B cell (primary cell): ENCODE data around the gene RASA3. TPM values are rescaled to one million over a fixed set of nuclear protein-coding genes. Genes with fewer than 3 reads are reported as not detected.

Source experiments
- ATAC-seq: fragments of 200-7000 bp; cut with Tn5 transposase; one replicate; pipeline ENCODE4 v1.10.0; 2021; ENCODE audit warnings: low read depth, mild to moderate bottlenecking, moderate number of reproducible peaks, moderate library complexity
- CTCF ChIA-PET: fragments of 350-600 bp; sonication (Branson Sonifier 250); formaldehyde crosslinking; loops from one replicate; lab custom pipeline; 2021; ENCODE audit warnings: antibody characterized with exemption, inconsistent platforms; lab: Charles Lee
- POLR2A ChIA-PET: fragments of 350-600 bp; sonication (Branson Sonifier 250); formaldehyde crosslinking; loops from one replicate; lab custom pipeline; 2021; ENCODE audit warnings: antibody characterized with exemption; lab: Charles Lee
- DNase-seq: peaks from one replicate; pipeline ENCODE4 v3.0.0; 2013
- H2AFZ ChIP-seq: 2 replicates; pipeline ENCODE4 v1.6.1; 2012; ENCODE audit warnings: mild to moderate bottlenecking, low read depth, low read length; ENCODE audit not compliant: insufficient read depth, poor library complexity, severe bottlenecking
- H3K27ac ChIP-seq, 2 donors: 1 replicate in 1 of 2; 2 replicates in 1 of 2; pipeline ENCODE4 v1.5.1; 2012 to 2013; ENCODE audit warnings: low read length in 2 of 2, mild to moderate bottlenecking in 2 of 2, moderate library complexity in 1 of 2
- H3K27me3 ChIP-seq, 4 experiments: fragments of 200-600 bp in 1 of 4; sonication (generic) in 1 of 4; replicated peaks in 1 of 4; 1 replicate in 2 of 4; 2 replicates in 2 of 4; pipeline versions ENCODE4 v1.6.1 to v1.7.0; 2013 to 2016; ENCODE audit warnings: low read length in 3 of 4, mild to moderate bottlenecking in 2 of 4, mixed read lengths in 1 of 4, moderate library complexity in 1 of 4; ENCODE audit not compliant: insufficient read depth in 4 of 4, control insufficient read depth in 3 of 4; ENCODE audit errors: control extremely low read depth in 1 of 4
- H3K36me3 ChIP-seq, 2 experiments: replicated peaks in 1 of 2; 1 replicate in 1 of 2; 2 replicates in 1 of 2; pipeline versions ENCODE4 v1.6.1 to v1.7.1; 2013; ENCODE audit warnings: low read length in 1 of 2; ENCODE audit not compliant: insufficient read depth in 2 of 2, control insufficient read depth in 1 of 2; ENCODE audit errors: control extremely low read depth in 1 of 2, extremely low read depth in 1 of 2
- H3K4me1 ChIP-seq, 2 donors: fragments of 200-600 bp in 1 of 2; sonication (generic) in 1 of 2; 1 replicate in 1 of 2; 2 replicates in 1 of 2; pipeline versions ENCODE4 v1.5.1 to v1.6.1; 2013 to 2017; ENCODE audit warnings: low read length in 2 of 2; ENCODE audit not compliant: control insufficient read depth in 2 of 2, insufficient read depth in 2 of 2
- H3K4me2 ChIP-seq: replicated peaks from 2 replicates; pipeline ENCODE3; 2012; ENCODE audit warnings: mild to moderate bottlenecking, low read depth, low read length; ENCODE audit not compliant: poor library complexity, severe bottlenecking
- H3K4me3 ChIP-seq, 5 experiments: fragments of 200-600 bp in 1 of 5; sonication (generic) in 1 of 5; 1 replicate in 3 of 5; 2 replicates in 2 of 5; pipeline versions ENCODE4 v1.5.1 to v1.7.0; 2011 to 2016; ENCODE audit warnings: low read length in 4 of 5, mild to moderate bottlenecking in 4 of 5, low read depth in 2 of 5, control low read depth in 1 of 5, moderate library complexity in 1 of 5; ENCODE audit not compliant: insufficient read depth in 1 of 5; ENCODE audit errors: control extremely low read depth in 1 of 5, extremely low read depth in 1 of 5
- H3K79me2 ChIP-seq: fragments of 200-600 bp; sonication (generic); one replicate; pipeline ENCODE4 v1.6.0; 2016; ENCODE audit warnings: low read length; ENCODE audit not compliant: control insufficient read depth, insufficient read depth
- H3K9ac ChIP-seq: fragments of 200-600 bp; sonication (generic); 2 replicates; pipeline ENCODE4 v1.6.1; 2017; ENCODE audit warnings: mild to moderate bottlenecking, low read length, moderate library complexity
- H3K9me3 ChIP-seq, 3 donors: one replicate each; pipeline versions ENCODE4 v1.6.1 to v1.7.1; 2013; ENCODE audit warnings: low read length in 2 of 3; ENCODE audit not compliant: control insufficient read depth in 2 of 3, insufficient read depth in 1 of 3; ENCODE audit errors: control extremely low read depth in 1 of 3
- H4K20me1 ChIP-seq: 2 replicates; pipeline ENCODE4 v1.6.0; 2012; ENCODE audit warnings: mild to moderate bottlenecking, low read length; ENCODE audit not compliant: insufficient read depth, control insufficient read depth, poor library complexity, severe bottlenecking
- H3K27ac Mint-ChIP-seq: one replicate; pipeline ENCODE4 v1.8.0; 2021; ENCODE audit warnings: mixed read lengths
- H3K27me3 Mint-ChIP-seq: one replicate; pipeline ENCODE4 v1.8.0; 2021; ENCODE audit warnings: mixed read lengths
- H3K4me1 Mint-ChIP-seq: one replicate; pipeline ENCODE4 v1.8.0; 2021; ENCODE audit warnings: mixed read lengths
- H3K4me3 Mint-ChIP-seq: one replicate; pipeline ENCODE4 v1.8.0; 2021; ENCODE audit warnings: mixed read lengths
- H3K9me3 Mint-ChIP-seq: one replicate; pipeline ENCODE4 v1.8.0; 2022; ENCODE audit warnings: mixed read lengths; ENCODE audit not compliant: insufficient read depth
- EZH2 ChIP-seq: IDR thresholded peaks from 2 replicates; pipeline ENCODE4 v1.6.1; 2012; ENCODE audit warnings: borderline replicate concordance, low read depth, mild to moderate bottlenecking, moderate library complexity, low read length; ENCODE audit not compliant: insufficient read depth, poor library complexity, severe bottlenecking
- WGBS: methylation state at CpG from one replicate; pipeline ENCODE4 v1.1.5; 2013; ENCODE audit warnings: missing lambda C conversion rate; ENCODE audit not compliant: insufficient coverage; 5-methylcytosine and 5-hydroxymethylcytosine counted together
- intact Hi-C: fragments of 100-400 bp; cut with micrococcal nuclease; formaldehyde crosslinking; loops from one replicate; pipeline ENCODE4 v1.10.0; 2022
- polyA plus RNA-seq: library from polyadenylated mRNA; depleted of rRNA; stranded (reverse); fragments of >200 nt; gene quantifications from 2 replicates; pipeline ENCODE4 v1.2.3, GENCODE V29; 2012
- total RNA-seq, 2 donors: library from RNA; stranded (reverse); fragments of 120-200 nt in 1 of 2; gene quantifications; 1 replicate in 1 of 2; 2 replicates in 1 of 2; pipeline versions ENCODE4 v1.2.3 to v1.2.4, GENCODE V29; 2013 to 2022
- TF ChIP-seq, protein P1 (sequence below): fragments of 200-600 bp; IDR thresholded peaks from one replicate; pipeline ENCODE4 v1.8.0; 2022; ENCODE audit warnings: antibody characterized with exemption, mild to moderate bottlenecking

Gene RASA3
- total and polyA plus RNA-seq, 2 donors (not counting 1 experiment from before 2014, with no cell fraction given), result 54.2 to 87.4 TPM

DNA sequence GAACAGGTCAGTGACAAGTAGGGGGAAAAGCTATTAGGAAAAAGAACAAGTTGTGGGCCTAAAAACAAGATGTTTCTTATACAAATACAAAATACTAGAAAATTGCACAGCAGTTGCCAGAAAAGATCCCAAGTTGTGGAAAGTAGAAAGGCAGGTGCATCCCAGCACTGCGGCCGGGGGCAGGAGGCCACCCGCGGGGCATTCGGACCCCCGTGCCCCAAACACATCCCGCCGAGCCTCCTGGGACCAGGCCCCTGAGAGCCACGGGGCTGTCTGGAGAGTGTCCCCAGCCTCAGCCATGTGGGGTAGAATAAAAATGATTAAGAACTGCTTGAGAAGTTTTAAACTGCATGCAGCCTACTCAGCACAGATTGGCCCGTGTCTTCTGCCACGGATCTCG is 11.4 kb downstream of the RASA3 start:
- H3K27ac Mint-ChIP-seq, result peak overlapping the region; percentile 89
- H3K4me2 ChIP-seq, result no peak overlapping the region
- ATAC-seq (no peak), DNase-seq (no peak)
- peaks cover 92% of the 10 kb centered on the region for H4K20me1 ChIP-seq
- ChIA-PET CTCF (no interaction called here), POLR2A (no interaction called here)
- no peak overlapping the region for H3K4me3 ChIP-seq
- intact Hi-C loops, result no loop called here
- no peak overlapping the region for H3K27ac ChIP-seq
- no peaks in the 10 kb centered on the region for H3K27me3 Mint-ChIP-seq
- peaks cover 0 to 7% (median 0%) of the 10 kb centered on the region in 3 donors for H3K9me3 ChIP-seq
- H3K36me3 ChIP-seq, result peaks cover 0 to 16% of the 10 kb centered on the region in 2 experiments
- H3K9me3 Mint-ChIP-seq, result no peaks in the 10 kb centered on the region
- H3K4me1 Mint-ChIP-seq, result peaks cover 54% of the 10 kb centered on the region
- no peak overlapping the region for H2AFZ ChIP-seq
- H3K79me2 ChIP-seq, result peaks cover 80% of the 10 kb centered on the region
- TF ChIP-seq EZH2, result no peak
- TF ChIP-seq, protein P1, sequence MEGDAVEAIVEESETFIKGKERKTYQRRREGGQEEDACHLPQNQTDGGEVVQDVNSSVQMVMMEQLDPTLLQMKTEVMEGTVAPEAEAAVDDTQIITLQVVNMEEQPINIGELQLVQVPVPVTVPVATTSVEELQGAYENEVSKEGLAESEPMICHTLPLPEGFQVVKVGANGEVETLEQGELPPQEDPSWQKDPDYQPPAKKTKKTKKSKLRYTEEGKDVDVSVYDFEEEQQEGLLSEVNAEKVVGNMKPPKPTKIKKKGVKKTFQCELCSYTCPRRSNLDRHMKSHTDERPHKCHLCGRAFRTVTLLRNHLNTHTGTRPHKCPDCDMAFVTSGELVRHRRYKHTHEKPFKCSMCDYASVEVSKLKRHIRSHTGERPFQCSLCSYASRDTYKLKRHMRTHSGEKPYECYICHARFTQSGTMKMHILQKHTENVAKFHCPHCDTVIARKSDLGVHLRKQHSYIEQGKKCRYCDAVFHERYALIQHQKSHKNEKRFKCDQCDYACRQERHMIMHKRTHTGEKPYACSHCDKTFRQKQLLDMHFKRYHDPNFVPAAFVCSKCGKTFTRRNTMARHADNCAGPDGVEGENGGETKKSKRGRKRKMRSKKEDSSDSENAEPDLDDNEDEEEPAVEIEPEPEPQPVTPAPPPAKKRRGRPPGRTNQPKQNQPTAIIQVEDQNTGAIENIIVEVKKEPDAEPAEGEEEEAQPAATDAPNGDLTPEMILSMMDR, result no peak
- no peaks in the 10 kb centered on the region for H3K27me3 ChIP-seq
- peaks cover 21 to 50% of the 10 kb centered on the region in 2 donors for H3K4me1 ChIP-seq
- H3K4me3 Mint-ChIP-seq, result peak overlapping the region; percentile 72
- H3K9ac ChIP-seq, result no peak overlapping the region
- WGBS, result 96% methylated on average over 9 of the region's 12 CpGs

DNA sequence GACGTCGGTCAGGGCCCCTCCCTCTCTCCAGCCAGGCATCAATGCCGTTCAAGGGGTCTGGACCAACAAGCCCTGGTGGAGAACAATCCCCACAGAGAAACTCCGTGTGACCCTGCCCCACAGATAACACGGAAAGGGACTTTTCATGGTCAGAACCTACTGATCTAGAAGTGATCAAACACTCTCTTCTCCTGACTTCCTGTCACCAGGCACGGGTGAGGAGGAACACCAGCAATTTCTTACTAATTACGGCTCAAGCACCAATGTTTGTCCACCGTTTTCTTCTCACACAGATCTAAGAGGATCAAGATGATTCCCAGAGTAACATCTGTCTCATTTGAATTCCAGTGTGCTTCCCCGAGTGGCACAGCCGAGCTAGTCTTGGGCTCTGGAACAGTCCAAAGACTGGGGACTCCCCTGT is 11.8 kb downstream of the RASA3 start:
- POLR2A ChIA-PET, result no interaction called here
- Histone ChIP-seq H2AFZ (no peak overlapping the region), H3K4me2 (no peak overlapping the region), H3K4me3 (no peak overlapping the region), H3K27ac (no peak overlapping the region), H3K9ac (no peak overlapping the region), H3K79me2 (peaks cover 80% of the 10 kb centered on the region), H3K4me1 (peaks cover 21 to 52% of the 10 kb centered on the region in 2 donors), H3K36me3 (peaks cover 0 to 16% of the 10 kb centered on the region in 2 experiments), H4K20me1 (peaks cover 92% of the 10 kb centered on the region), H3K9me3 (peaks cover 0 to 6% (median 0%) of the 10 kb centered on the region in 3 donors), H3K27me3 (no peaks in the 10 kb centered on the region)
- H3K4me3 Mint-ChIP-seq, result peak overlapping the region; percentile 72
- DNase-seq (no peak), ATAC-seq (no peak)
- no peak for TF ChIP-seq EZH2
- TF ChIP-seq, protein P1, result no peak
- peaks cover 57% of the 10 kb centered on the region for H3K4me1 Mint-ChIP-seq
- WGBS, result 51% methylated on average over 6 of the region's 10 CpGs
- CTCF ChIA-PET, result no interaction called here
- intact Hi-C loops, result no loop called here
- no peaks in the 10 kb centered on the region for H3K27me3 Mint-ChIP-seq
- H3K27ac Mint-ChIP-seq, result peak overlapping the region; percentile 89
- no peaks in the 10 kb centered on the region for H3K9me3 Mint-ChIP-seq
